Vagina (tissue), 2 donors: ENCODE measurements around the gene HSCB.

Experiments
- CTCF ChIP-seq, 3 experiments: fragments of 450-650 bp in 2 of 3; fragments of 200-600 bp in 1 of 3; sonication (generic) in 1 of 3; IDR thresholded peaks; one replicate each; pipeline ENCODE4 v1.5.1; 2017 to 2019; ENCODE audit warnings: antibody characterized with exemption in 3 of 3, mild to moderate bottlenecking in 2 of 3, moderate library complexity in 2 of 3
- POLR2A ChIP-seq, 2 donors: fragments of 450-650 bp; IDR thresholded peaks; one replicate each; pipeline ENCODE4 v1.6.1; 2017; ENCODE audit warnings: antibody characterized with exemption in 2 of 2, mild to moderate bottlenecking in 2 of 2, moderate library complexity in 2 of 2
- POLR2AphosphoS5 ChIP-seq, 2 donors: sonication (generic); formaldehyde crosslinking; IDR thresholded peaks; one replicate each; pipeline ENCODE4 v1.9.0; 2017; ENCODE audit warnings: antibody characterized with exemption in 2 of 2, mild to moderate bottlenecking in 2 of 2, low read depth in 1 of 2; ENCODE audit not compliant: insufficient read depth in 1 of 2

GRCh38 chr22:28766628-28767027 is 24.8 kb downstream of the HSCB start:
- TF ChIP-seq POLR2AphosphoS5 (IDR thresholded peaks at IDR 0.05; ENCODE audit: insufficient read depth in 1 of 2, low read depth in 1 of 2) (no peak), CTCF (IDR thresholded peaks at IDR 0.05) (no peak), POLR2A (IDR thresholded peaks at IDR 0.05) (no peak)
